HG03558 (cell line): Measurements from ENCODE around the gene ETNK1.
A peak's percentile ranks its signal among the peaks of the same experiment; 100 is the strongest.
"Not testable (repeated sequence)": the region's sequence is repeated elsewhere in the genome, so short reads cannot be mapped to it uniquely, and the experiment has no call there.

ENCODE experiments used
- ATAC-seq: cut with Tn5 transposase; IDR thresholded peaks from one replicate; pipeline ENCODE4 v1.9.1; 2021; ENCODE audit warnings: moderate number of reproducible peaks; ENCODE audit not compliant: unreplicated experiment; ENCODE audit errors: extremely low read depth

ETNK1 gene

GRCh38 chr12:22684140-22685118 lies 59.5 kb downstream of the ETNK1 start:
- peak; percentile 50 for ATAC-seq

DNA sequence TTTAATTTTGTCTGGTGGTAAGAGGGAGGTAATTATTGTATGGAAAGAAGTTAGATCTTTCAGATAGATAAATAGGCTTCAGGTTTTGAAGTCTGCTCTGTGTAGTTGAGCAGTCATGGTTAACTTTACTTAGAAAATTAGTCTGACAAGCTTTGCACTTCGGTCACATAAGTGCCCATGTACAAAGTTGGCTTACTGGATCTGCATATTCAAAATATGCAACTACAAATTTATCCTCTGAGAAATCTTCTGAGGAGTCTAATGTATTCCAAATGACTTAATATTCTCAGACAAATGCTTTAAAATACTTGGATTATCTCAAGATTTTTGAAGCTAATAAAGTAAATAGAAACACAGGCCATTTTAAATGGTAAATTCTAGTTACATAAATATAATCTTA lies 61.2 kb downstream of the ETNK1 start:
- ATAC-seq, result no peak

DNA sequence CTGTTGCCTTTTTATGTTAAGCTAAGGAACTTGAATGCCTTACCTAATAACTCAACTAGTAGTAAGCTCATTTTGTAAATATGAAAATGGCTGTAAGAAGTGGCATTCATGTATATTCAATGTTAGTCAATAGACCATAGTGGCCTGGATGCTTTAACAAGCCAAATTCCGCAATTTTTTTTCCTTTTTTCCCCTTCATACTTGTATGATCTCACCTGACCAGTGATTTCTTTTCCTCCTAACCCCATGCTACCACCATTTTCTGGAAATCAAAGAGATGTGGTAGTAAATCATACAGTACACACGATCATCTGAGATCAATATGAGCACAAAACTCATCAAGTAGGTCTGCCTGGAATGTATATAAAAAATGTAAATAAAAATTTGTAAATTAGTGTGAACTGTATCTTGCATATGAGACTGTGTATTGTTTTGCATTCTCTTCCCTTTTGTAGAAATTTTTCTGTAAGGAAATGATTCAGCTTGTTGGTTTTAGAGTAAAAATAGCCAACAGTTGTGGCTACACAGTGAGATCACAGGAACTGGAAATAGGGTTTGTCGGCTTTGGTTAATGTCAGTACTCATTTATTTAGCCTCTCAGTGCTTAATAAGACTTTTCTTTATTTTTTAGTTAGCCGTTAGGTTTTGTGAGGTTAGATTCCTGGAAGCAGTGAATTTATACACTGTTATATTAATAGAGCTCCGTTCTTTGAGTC lies 62.5 kb downstream of the ETNK1 start:
- peak; percentile 61 for ATAC-seq

DNA sequence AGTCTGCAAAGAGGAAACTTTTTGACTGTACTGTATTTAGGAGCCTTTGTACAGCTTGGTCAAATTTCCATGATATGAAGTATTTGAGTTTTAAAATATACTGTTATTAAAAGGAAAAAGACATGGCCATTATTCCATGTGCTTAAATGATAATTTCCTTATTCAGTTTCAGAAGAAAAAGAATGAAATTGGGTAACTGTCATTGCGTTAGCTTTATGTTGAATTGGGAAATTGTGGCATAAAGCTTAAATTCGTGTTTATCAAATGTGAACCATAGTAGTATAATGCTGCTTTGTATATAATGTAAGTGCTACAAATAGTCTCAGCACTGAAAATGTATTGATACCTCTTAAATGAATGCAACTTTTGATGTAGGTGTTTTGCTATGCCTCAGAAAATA lies 64.9 kb downstream of the ETNK1 start:
- ATAC-seq, result no peak

- no peak for ATAC-seq
These were observed 66.3 kb downstream of the ETNK1 start for GRCh38 chr12:22691319-22691718.

DNA sequence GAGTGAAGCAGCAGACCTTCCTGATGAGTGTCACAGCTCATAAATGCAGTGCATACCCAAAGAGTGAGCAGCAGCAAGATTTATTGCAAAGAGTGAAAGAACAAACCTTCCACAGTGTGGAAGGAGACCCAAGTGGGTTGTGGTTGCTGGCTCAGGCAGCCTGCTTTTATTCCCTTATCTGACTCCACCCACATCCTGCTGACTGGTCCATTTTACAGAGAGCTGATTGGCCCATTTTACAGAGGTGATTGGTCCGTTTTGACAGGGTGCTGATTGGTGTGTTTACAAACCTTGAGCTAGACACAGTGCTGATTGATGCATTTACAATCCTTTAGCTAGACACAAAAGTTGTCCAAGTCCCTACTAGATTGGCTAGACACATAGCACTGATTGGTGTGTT lies 67.5 kb downstream of the ETNK1 start:
- not testable (repeated sequence) for ATAC-seq

GRCh38 chr12:22692964-22693555 lies 68.1 kb downstream of the ETNK1 start:
- no peak for ATAC-seq

DNA sequence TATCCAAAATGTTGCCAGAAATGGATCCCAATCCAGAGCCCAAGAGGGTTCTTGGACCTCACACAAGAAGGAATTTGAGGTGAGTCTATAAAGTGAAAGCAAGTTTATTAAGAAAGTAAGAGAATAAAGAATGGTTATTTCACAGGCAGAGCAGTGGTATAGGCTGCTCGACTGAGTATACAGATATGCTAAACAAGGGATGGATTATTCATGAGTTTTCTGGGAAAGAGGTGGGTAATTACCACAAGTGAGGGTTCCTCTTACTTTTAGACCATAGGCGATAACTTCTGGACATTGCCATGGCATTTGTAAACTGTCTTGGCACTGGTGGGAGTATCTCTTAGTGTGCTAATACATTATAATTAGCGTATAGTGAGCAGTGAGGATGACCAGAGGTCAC lies 73.6 kb downstream of the ETNK1 start:
- ATAC-seq, result no peak

GRCh38 chr12:22699705-22700104 lies 74.7 kb downstream of the ETNK1 start:
- ATAC-seq, result not testable (repeated sequence)

DNA sequence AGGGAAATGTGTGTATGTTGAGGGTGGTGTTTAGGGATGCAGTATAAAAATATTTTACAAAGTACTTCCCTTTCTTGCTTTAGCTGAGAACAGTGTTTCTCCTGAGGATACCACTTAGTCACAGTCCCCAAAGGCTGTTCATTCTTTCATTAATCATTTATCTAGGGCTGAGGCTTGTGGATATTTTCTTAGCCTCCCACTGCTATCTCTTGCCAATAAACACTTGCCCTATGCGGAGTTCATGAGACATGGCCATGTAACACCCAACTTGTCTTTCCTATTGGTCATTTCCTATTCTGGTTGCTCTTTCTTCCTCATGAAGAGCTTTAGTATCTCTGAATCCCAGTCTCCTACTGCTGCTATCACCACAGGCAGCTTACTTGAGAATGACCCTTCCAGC lies 75.1 kb downstream of the ETNK1 start:
- no peak for ATAC-seq

DNA sequence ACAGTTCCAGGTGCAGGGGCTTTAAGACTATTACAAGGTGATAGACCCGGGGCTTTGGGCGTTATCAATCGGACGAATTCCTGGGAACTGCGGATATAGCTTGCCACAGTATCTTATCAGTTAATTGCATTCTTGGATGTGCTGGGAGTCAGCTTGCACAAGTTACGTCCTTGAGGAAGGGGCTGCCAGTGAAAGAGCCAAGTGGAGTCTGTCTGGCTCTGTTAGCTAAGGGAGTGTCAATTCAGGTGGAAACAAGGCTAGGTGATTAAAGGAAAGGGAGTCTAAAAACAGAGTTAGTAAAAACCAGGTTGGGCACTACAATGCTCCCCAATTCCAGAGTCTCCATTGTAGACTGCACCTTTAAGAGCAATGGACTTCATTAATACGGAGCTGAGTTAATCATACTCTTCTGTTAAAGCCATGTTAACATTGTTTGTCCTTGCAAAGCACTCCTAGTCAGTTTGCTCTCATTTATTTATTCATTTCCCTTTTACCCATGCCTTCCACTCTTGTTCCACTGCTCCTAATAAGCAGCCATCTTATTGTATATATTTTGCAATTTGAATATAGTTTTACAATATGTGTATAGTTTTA lies 76.3 kb downstream of the ETNK1 start:
- not testable (repeated sequence) for ATAC-seq

- ATAC-seq, result no peak
These were observed 77.7 kb downstream of the ETNK1 start for GRCh38 chr12:22702690-22703089.

DNA sequence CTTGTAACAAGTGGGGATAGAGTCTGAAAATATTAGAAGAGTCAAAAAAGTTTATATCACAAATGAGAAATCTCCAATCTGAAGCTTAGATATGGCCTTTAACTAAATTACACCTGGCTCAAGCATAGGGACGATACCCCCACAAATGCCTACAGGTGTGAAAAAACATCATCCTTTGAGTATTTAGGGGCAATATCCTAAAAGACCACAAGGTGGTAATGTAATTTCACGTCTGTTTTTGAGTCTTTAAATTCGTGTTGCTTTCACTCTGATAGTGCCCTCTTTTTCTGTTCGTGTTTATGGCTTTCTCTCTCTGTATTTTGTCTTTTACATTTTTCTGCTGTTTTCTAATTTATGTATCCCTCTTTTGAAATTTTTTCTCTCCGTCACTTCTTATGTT lies 84.3 kb downstream of the ETNK1 start:
- no peak for ATAC-seq

DNA sequence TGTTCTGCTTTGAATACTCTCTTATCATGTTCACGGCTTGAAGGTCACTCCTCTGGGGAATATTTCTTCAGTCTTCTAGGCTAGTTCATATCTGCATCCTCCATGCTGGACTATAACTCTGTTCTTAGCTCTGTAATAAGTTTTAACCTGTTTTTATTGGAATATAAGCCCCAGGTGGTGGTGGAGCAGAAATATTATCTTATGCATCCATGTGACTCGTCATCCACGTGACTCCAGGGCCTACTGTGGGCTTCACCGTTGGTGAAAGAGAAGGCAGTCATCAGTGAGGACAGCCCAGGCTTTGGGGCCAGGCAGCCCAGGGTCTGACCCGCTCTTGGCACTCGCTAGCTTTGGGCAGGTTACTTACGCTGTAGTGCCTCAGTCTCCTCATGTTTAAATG lies 87.1 kb downstream of the ETNK1 start:
- no peak for ATAC-seq

- no peak for ATAC-seq
These were observed 90.3 kb downstream of the ETNK1 start for GRCh38 chr12:22715254-22715653.

DNA sequence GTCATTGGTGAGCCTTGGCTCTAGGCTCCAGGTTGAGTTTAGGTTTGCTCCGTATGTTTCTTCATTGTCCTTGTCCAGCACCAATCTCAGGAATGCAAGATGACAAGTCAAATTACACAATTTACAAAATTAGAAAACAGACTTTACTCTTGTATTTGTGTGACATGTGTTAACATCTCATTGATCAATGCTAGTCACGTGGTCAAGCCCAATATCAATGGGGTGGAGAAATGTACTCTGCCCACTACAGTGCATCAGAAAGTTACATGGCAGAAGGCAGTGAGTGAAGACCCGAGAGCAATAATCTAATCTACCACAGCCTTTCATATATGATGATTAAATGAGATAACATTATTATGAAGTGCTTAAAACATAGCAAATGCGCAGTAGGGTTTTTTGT lies 94.8 kb downstream of the ETNK1 start:
- ATAC-seq, result no peak

GRCh38 chr12:22722081-22722480 lies 97.1 kb downstream of the ETNK1 start:
- ATAC-seq, result no peak

GRCh38 chr12:22722779-22723178 lies 97.8 kb downstream of the ETNK1 start:
- ATAC-seq, result no peak

GRCh38 chr12:22728987-22729386 lies 104.0 kb downstream of the ETNK1 start:
- ATAC-seq, result no peak

DNA sequence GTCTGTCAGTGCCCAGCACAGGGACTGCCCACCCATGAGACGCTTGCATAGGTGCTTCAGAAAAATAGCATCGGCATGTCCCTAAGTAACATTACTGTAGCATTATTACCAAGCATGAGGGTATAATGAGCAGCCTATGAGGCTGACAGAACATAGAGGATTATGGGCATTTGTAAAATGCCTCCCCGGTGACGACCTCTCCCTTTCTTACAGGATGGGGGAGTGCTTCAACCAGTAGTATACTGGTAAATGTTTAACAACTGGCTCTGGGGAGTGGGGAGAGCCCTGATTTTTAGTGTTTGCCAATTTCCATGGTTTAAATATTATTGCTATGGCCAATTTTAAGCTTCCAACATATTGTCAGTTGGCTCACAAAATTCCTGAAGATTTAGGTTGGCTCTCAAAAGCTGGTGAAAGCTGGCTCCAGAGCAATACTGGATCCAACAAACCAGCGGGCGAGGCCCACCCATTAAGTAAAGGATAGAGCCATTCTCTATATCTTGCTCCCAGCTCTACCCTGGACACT lies 104.5 kb downstream of the ETNK1 start:
- no peak for ATAC-seq
